ENCODE data around the gene SCARF2.

DNA sequence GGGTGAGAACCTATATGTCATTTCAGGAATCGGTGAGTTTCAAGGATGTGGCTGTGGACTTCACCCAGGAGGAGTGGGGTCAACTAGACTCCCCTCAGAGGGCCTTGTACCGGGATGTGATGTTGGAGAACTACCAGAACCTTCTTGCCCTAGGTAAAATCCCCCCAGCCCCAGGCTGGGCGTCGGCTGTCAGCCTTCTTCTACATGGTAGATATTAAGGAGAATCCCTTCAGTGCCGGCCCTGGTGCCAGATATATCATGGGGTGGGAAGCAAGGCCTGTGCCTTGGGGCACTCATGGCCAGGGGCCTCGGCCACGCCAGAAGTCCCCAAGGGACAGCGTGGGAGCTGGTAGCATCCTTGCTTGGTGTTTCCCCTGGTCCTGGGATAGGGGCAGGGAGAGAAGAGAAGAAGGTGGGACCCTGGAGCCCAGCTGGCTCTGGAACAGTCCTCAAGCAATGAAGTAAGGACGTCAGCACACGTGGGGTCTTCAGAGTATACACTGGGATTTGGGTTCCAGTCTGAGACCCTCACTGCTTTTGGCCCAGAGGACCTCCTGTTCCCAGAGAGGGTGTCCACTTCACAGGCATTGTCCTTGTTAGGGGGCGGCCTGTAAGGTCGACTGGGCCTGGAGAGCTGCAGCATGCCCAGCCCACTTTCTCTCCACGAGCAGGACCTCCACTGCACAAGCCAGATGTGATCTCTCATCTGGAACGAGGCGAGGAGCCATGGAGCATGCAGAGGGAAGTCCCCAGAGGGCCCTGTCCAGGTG is 36.8 kb downstream of the SCARF2 start:
- TF ChIP-seq, protein P1, sequence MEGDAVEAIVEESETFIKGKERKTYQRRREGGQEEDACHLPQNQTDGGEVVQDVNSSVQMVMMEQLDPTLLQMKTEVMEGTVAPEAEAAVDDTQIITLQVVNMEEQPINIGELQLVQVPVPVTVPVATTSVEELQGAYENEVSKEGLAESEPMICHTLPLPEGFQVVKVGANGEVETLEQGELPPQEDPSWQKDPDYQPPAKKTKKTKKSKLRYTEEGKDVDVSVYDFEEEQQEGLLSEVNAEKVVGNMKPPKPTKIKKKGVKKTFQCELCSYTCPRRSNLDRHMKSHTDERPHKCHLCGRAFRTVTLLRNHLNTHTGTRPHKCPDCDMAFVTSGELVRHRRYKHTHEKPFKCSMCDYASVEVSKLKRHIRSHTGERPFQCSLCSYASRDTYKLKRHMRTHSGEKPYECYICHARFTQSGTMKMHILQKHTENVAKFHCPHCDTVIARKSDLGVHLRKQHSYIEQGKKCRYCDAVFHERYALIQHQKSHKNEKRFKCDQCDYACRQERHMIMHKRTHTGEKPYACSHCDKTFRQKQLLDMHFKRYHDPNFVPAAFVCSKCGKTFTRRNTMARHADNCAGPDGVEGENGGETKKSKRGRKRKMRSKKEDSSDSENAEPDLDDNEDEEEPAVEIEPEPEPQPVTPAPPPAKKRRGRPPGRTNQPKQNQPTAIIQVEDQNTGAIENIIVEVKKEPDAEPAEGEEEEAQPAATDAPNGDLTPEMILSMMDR (IDR thresholded peaks at IDR 0.05) = no peak
- TF ChIP-seq POLR2AphosphoS5 (IDR thresholded peaks at IDR 0.05) (no peak), POLR2A (IDR thresholded peaks at IDR 0.05) (no peak), EP300 (IDR thresholded peaks at IDR 0.05) (no peak)
